HCT116 (cell line): ENCODE data around the gene NLRP12. TPM values are rescaled to one million over a fixed set of nuclear protein-coding genes. Genes with fewer than 3 reads are reported as not detected.

Experiments used
- ATAC-seq: fragments of 200-7000 bp; cut with Tn5 transposase; 2 replicates; pipeline ENCODE4 v1.9.1; 2020; ENCODE audit warnings: mild to moderate bottlenecking, moderate library complexity
- BruUV-seq: library from RNA; stranded (reverse); fragments of 400-500 nt; replicated peaks from 2 replicates; lab custom pipeline; 2021; lab: Mats Ljungman, UMichigan
- CTCF ChIA-PET: fragments of 300-600 bp; sonication (Branson Sonifier 250); formaldehyde crosslinking; loops from one replicate; lab custom pipeline; 2021; ENCODE audit warnings: antibody characterized with exemption; lab: Charles Lee
- POLR2A ChIA-PET: fragments of 300-600, 350-600 bp; sonication (Branson Sonifier 250); formaldehyde crosslinking; loops from one replicate; lab custom pipeline; 2021; ENCODE audit warnings: antibody characterized with exemption; lab: Charles Lee
- RAD21 ChIA-PET, 2 experiments: fragments of 300-600 bp; sonication (Branson Sonifier 250); formaldehyde crosslinking; loops; one replicate each; lab custom pipeline; 2023; ENCODE audit warnings: low total read pairs in 2 of 2; ENCODE audit not compliant: uncharacterized antibody in 2 of 2, unreplicated experiment in 2 of 2, low non-redundant PET in 1 of 2; lab: Charles Lee
- DNase-seq: peaks from one replicate; pipeline ENCODE4 v3.0.0-alpha.2; 2010; ENCODE audit warnings: low read depth, low spot score
- H2AFZ ChIP-seq: fragments of 200-600 bp; shearing (Covaris generic), sonication (generic); 2 replicates; pipeline ENCODE4 v1.6.1; 2017; ENCODE audit warnings: low read depth, mixed run types, mixed read lengths, antibody characterized with exemption, low read length; ENCODE audit not compliant: poor library complexity, severe bottlenecking
- H3K27ac ChIP-seq: 2 replicates; pipeline ENCODE4 v1.5.1; 2012; ENCODE audit warnings: low read depth, low read length
- H3K27me3 ChIP-seq: fragments of 200-600 bp; sonication (generic); 2 replicates; pipeline ENCODE4 v1.6.1; 2016; ENCODE audit warnings: mixed run types, low read length, mixed read lengths; ENCODE audit not compliant: insufficient read depth
- H3K36me3 ChIP-seq, 2 experiments: fragments of 200-500 bp in 1 of 2; fragments of 200-600 bp in 1 of 2; sonication (Bioruptor generic) in 1 of 2; sonication (generic) in 1 of 2; 2 replicates each; pipeline versions ENCODE4 v1.5.1 to v1.6.1; 2014 to 2016; ENCODE audit warnings: low read length in 2 of 2, inconsistent platforms in 1 of 2, mixed read lengths in 1 of 2, mixed run types in 1 of 2; ENCODE audit not compliant: insufficient read depth in 2 of 2, control insufficient read depth in 1 of 2
- H3K4me1 ChIP-seq, 2 experiments: fragments of 200-600 bp in 1 of 2; sonication (generic) in 1 of 2; 2 replicates each; pipeline versions ENCODE4 v1.5.1 to v1.6.1; 2012 to 2017; ENCODE audit warnings: low read length in 2 of 2, inconsistent platforms in 1 of 2, mild to moderate bottlenecking in 1 of 2, mixed read lengths in 1 of 2, mixed run types in 1 of 2, moderate library complexity in 1 of 2; ENCODE audit not compliant: insufficient read depth in 2 of 2, control insufficient read depth in 1 of 2
- H3K4me2 ChIP-seq: fragments of 200-600 bp; sonication (generic); 2 replicates; pipeline ENCODE4 v1.6.1; 2017; ENCODE audit warnings: mixed run types, low read length, mixed read lengths
- H3K4me3 ChIP-seq, 2 experiments: fragments of 200-600 bp in 1 of 2; sonication (generic) in 1 of 2; replicated peaks in 1 of 2; 2 replicates each; pipeline ENCODE4 v1.5.1; 2011 to 2016; ENCODE audit warnings: low read length in 2 of 2, control low read depth in 1 of 2, low read depth in 1 of 2, mild to moderate bottlenecking in 1 of 2, mixed read lengths in 1 of 2, mixed run types in 1 of 2
- H3K79me2 ChIP-seq: fragments of 200-600 bp; sonication (generic); 2 replicates; pipeline ENCODE4 v1.6.1; 2017; ENCODE audit warnings: mild to moderate bottlenecking, mixed run types, low read length, moderate library complexity, mixed read lengths; ENCODE audit not compliant: insufficient read depth
- H3K9ac ChIP-seq: fragments of 200-600 bp; sonication (generic); 2 replicates; pipeline ENCODE4 v1.6.1; 2016; ENCODE audit warnings: low read length, mixed read lengths
- H3K9me2 ChIP-seq: fragments of 200-600 bp; sonication (generic), shearing (Covaris generic); 2 replicates; pipeline ENCODE4 v1.6.1; 2017; ENCODE audit warnings: mixed run types, mild to moderate bottlenecking, moderate library complexity; ENCODE audit not compliant: insufficient read depth
- H3K9me3 ChIP-seq, 2 experiments: fragments of 200-500 bp in 1 of 2; fragments of 200-600 bp in 1 of 2; sonication (Bioruptor generic) in 1 of 2; sonication (generic) in 1 of 2; 2 replicates each; pipeline ENCODE4 v1.6.1; 2014 to 2017; ENCODE audit warnings: low read length in 2 of 2, mixed read lengths in 2 of 2, inconsistent platforms in 1 of 2, low read depth in 1 of 2, mild to moderate bottlenecking in 1 of 2, mixed run types in 1 of 2, moderate library complexity in 1 of 2; ENCODE audit not compliant: control insufficient read depth in 1 of 2, insufficient read depth in 1 of 2
- H4K20me1 ChIP-seq: fragments of 200-600 bp; sonication (generic), shearing (Covaris generic); 2 replicates; pipeline ENCODE4 v1.6.1; 2017; ENCODE audit warnings: mixed run types, mild to moderate bottlenecking, moderate library complexity; ENCODE audit not compliant: insufficient read depth
- CBX3 ChIP-seq: IDR thresholded peaks from 2 replicates; pipeline ENCODE4 v1.6.1; 2012; ENCODE audit warnings: low read depth
- CEBPB ChIP-seq: IDR thresholded peaks from 2 replicates; pipeline ENCODE4 v1.6.1; 2012; ENCODE audit warnings: low read depth
- EGR1 ChIP-seq: IDR thresholded peaks from 2 replicates; pipeline ENCODE4 v1.6.1; 2012; ENCODE audit warnings: low read depth
- ELF1 ChIP-seq: IDR thresholded peaks from 2 replicates; pipeline ENCODE4 v1.6.1; 2012; ENCODE audit warnings: low read depth, borderline replicate concordance
- EZH2phosphoT487 ChIP-seq: fragments of 200-600 bp; IDR thresholded peaks from 2 replicates; pipeline ENCODE4 v1.6.1; 2018; ENCODE audit warnings: antibody characterized with exemption, borderline replicate concordance
- JUND ChIP-seq: IDR thresholded peaks from 2 replicates; pipeline ENCODE4 v1.6.1; 2012
- MAX ChIP-seq: IDR thresholded peaks from 2 replicates; pipeline ENCODE4 v1.6.1; 2012
- POLR2A ChIP-seq: IDR thresholded peaks from 2 replicates; pipeline ENCODE4 v1.7.0; 2011; ENCODE audit warnings: borderline replicate concordance; ENCODE audit not compliant: insufficient read depth, insufficient read length; ENCODE audit errors: extremely low read depth
- RAD21 ChIP-seq: IDR thresholded peaks from 2 replicates; pipeline ENCODE4 v1.6.1; 2012; ENCODE audit warnings: low read depth, mild to moderate bottlenecking
- REST ChIP-seq: IDR thresholded peaks from 2 replicates; pipeline ENCODE4 v1.6.1; 2012; ENCODE audit warnings: low read depth
- SP1 ChIP-seq: IDR thresholded peaks from 2 replicates; pipeline ENCODE4 v1.6.1; 2012; ENCODE audit warnings: low read depth
- TCF7L2 ChIP-seq: IDR thresholded peaks from 2 replicates; pipeline ENCODE4 v1.7.0; 2011; ENCODE audit warnings: borderline replicate concordance, inconsistent platforms; ENCODE audit not compliant: insufficient read depth, insufficient read length; ENCODE audit errors: extremely low read depth
- YY1 ChIP-seq: IDR thresholded peaks from 2 replicates; pipeline ENCODE4 v1.6.1; 2011; ENCODE audit warnings: low read length, low read depth, moderate library complexity, mild to moderate bottlenecking; ENCODE audit not compliant: insufficient replicate concordance; ENCODE audit errors: extremely low read depth
- ZBTB33 ChIP-seq: IDR thresholded peaks from 2 replicates; pipeline ENCODE4 v1.6.1; 2011; ENCODE audit warnings: mild to moderate bottlenecking, low read length, moderate library complexity; ENCODE audit not compliant: insufficient replicate concordance; ENCODE audit errors: extremely low read depth
- ZFX ChIP-seq: fragments of 450-650 bp; IDR thresholded peaks from 2 replicates; pipeline ENCODE4 v1.6.1; 2017
- ZNF274 ChIP-seq: fragments of 200-500 bp; sonication (Bioruptor generic); IDR thresholded peaks from 2 replicates; pipeline ENCODE4 v1.6.1; 2014; ENCODE audit warnings: mild to moderate bottlenecking, low read depth, low read length, inconsistent platforms
- intact Hi-C: fragments of 100-400 bp; cut with micrococcal nuclease; formaldehyde crosslinking; loops from 2 replicates; pipeline ENCODE4 v1.10.0; 2022
- total RNA-seq: library from RNA; stranded (reverse); gene quantifications from one replicate; pipeline ENCODE4 v1.2.1, GENCODE V29; 2021; ENCODE audit not compliant: unreplicated experiment

The NLRP12 gene
- total RNA-seq, 1 experiment from 2014 or later, result 0.25 TPM

- Histone ChIP-seq H3K9ac (no peak overlapping the region), H4K20me1 (no peaks in the 10 kb centered on the region), H3K4me2 (no peak overlapping the region), H3K27me3 (no peaks in the 10 kb centered on the region), H3K9me3 (no peaks in the 10 kb centered on the region), H3K9me2 (no peaks in the 10 kb centered on the region), H3K27ac (no peak overlapping the region), H3K4me3 (no peak overlapping the region), H2AFZ (no peak overlapping the region), H3K79me2 (no peaks in the 10 kb centered on the region), H3K36me3 (no peaks in the 10 kb centered on the region), H3K4me1 (peaks cover 0 to 8% of the 10 kb centered on the region in 2 experiments; a peak in 1 of 4 replicates)
- intact Hi-C loops, result no loop called here
- ChIA-PET RAD21 (no interaction called here), CTCF (interaction anchor here (2.0 to 2.2 kb wide), 2 partner anchors 12 to 244 kb away, joined by 4 to 5 read pairs; no protein-coding TSS in a partner anchor), POLR2A (no interaction called here)
- BruUV-seq, result no TSS peak
- no peak for ATAC-seq
- DNase-seq, result no peak
- no peak for TF ChIP-seq ZFX
- TF ChIP-seq EGR1, result no peak
Observed at GRCh38 chr19:53780506-53780905, 43.6 kb downstream of the NLRP12 start.

- Histone ChIP-seq H3K4me3 (no peak overlapping the region), H4K20me1 (no peaks in the 10 kb centered on the region), H3K27me3 (no peaks in the 10 kb centered on the region), H3K9ac (no peak overlapping the region), H3K79me2 (no peaks in the 10 kb centered on the region), H3K9me2 (no peaks in the 10 kb centered on the region), H3K36me3 (no peaks in the 10 kb centered on the region), H2AFZ (no peak overlapping the region), H3K4me1 (no peaks in the 10 kb centered on the region), H3K27ac (no peak overlapping the region), H3K9me3 (no peaks in the 10 kb centered on the region), H3K4me2 (no peak overlapping the region)
- CTCF ChIA-PET, result interaction anchor here (0.6 to 2.5 kb wide), 2 partner anchors 17 to 254 kb away, joined by 3 to 9 read pairs; no protein-coding TSS in a partner anchor
- RAD21 ChIA-PET, result no interaction called here
- POLR2A ChIA-PET, result interaction anchor here (0.8 kb wide), 1 partner anchor 34 kb away, joined by 3 read pairs; no protein-coding TSS in a partner anchor
- BruUV-seq, result no TSS peak
- intact Hi-C loops, result no loop called here
- ATAC-seq (no peak), DNase-seq (no peak)
- TF ChIP-seq ZFX (no peak), POLR2A (no peak), CEBPB (no peak), RAD21 (no peak), REST (no peak), ZNF274 (no peak), ELF1 (no peak), TCF7L2 (no peak), SP1 (no peak), EZH2phosphoT487 (no peak), MAX (no peak), YY1 (no peak), ZBTB33 (no peak), JUND (no peak), CBX3 (no peak)
Observed at GRCh38 chr19:53775524-53775923, 48.6 kb downstream of the NLRP12 start.
